ENCODE data around the gene FST.

Gene FST

GRCh38 chr5:53472720-53473510 lies 7.5 kb upstream of the FST start:
- no peak overlapping the region for H3K27ac ChIP-seq
- DNase-seq (ENCODE audit: low read depth, low spot score), result no peak

- no peak for DNase-seq (ENCODE audit: low read depth, low spot score)
- no peak overlapping the region for H3K27ac ChIP-seq
Observed at GRCh38 chr5:53473633-53474032, 6.8 kb upstream of the FST start.

GRCh38 chr5:53475320-53475719 lies 5.1 kb upstream of the FST start:
- DNase-seq (ENCODE audit: low read depth, low spot score), result no peak
- H3K27ac ChIP-seq, result no peak overlapping the region

GRCh38 chr5:53476019-53476418 lies 4.4 kb upstream of the FST start:
- H3K27ac ChIP-seq, result no peak overlapping the region
- DNase-seq (ENCODE audit: low read depth, low spot score), result no peak

DNA sequence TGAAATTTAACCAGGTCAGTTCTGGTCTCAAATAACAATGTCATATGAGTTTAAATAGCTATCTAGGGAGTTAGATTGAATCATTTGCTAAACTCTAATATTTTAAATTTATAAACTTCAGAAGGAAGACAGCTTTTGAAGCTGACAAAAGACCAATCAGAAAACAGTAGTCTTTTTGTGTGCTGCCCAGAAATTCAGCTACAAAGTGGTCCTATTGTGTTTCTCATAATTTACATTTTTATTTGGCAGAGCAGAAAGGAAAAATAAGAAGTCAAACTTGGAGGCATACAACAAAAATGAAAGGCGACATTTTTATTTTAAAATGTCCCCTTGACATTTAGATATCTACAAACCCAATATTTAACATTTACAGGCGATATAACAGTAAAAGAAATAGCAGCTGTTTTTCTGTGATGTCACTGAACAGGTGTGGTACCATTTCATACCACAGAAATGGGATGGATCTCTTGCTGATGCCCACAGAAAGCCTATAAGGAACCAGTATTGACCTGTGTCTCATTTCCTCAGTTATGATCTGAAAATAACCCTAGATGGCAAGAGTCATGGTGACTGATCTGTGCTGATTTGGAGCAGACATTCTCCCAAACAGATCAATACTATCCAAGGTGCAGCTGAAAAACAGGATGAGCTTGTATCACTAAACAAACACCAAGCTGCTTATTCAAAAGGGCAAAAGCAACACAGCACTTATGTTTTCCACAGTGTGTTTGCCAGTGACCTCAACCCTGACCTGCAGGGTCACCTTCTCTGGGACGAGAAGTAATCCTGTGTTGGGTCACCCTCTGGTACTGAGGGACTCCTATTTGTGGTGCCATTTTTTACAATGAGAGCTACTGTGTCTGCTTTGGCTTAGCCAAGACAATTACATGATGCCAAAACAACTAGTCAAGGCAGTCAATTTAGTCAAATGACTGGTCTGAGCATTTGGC lies 3.6 kb upstream of the FST start:
- DNase-seq (ENCODE audit: low read depth, low spot score), result no peak

DNA sequence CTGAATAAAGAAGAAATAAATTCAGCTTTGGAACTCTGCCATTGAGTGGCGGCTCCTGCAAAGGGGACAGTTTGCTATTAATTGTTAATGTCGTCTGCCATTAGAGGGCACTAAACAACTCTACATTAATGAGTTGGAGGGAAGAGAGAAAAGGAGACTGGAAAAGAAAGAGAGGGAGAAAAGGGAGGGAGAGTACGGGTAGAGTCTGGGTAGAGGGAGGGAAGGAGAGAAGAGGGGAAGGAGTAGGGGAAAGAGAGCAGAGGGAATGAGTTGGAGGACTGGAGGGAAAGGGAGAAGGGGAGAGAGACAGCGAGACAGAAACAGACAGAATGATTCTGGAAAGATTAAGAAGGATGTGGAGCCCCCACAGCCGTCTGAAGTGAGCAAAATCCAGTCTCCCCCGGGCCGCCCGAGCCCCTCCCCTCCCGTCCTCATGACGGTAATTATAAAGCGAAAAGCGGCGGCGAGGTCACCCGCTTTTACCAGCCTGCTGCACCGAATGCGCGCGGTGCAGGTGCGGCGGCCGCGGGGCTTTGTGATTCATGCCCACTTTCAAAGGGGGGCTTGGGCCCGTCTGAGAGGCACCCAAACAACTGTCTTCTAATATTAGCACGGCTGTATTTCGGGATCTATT lies 1.9 kb upstream of the FST start:
- H3K27ac ChIP-seq, result peak overlapping the region; percentile 96
- DNase-seq (ENCODE audit: low read depth, low spot score), result no peak

More for the DNA sequence above, 3.6 kb upstream of the FST start:
- no peak overlapping the region for H3K27ac ChIP-seq

- peak overlapping the region; percentile 96 for H3K27ac ChIP-seq
Observed at GRCh38 chr5:53479045-53479589, 1.3 kb upstream of the FST start.

DNA sequence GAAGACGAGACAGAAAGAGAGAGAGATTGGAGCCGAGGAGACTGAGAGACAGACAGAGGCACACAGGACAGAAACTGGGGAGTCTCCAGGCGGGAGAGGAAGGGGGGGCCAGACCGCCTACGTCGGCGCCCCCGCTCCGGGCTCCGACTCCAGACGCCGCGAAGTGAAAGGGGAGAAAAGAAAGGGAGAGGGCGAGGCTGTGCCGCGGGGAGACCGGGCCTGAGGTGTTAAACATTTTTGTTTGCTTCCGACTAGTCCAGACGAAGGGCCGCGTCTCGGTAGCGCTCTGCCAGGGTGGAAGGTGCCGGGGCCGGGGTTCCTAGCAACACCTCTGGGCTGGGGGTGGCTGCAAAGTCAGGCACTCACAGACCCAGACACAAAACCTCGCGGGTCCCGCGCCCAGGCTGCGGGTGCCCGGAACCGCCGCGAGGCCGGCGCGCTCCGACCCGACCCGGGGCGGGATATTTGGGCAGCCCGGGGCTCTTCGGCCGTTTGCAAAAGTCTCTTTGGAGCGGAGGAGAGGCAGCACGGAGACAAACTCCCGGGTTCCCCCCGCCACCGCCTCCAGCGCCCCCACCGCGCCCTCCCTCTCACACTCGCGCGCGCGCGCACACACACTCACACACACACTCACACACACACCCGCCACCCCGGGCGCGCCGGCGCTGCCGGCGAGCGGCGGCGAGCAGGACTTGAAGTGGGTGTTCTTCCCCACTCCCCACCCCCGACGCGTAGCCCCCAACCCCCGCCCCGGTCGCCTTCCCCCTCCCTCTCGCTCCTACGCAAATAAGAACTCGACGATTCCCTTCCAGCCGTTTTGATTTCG lies 626 bp upstream of the FST start:
- H3K27ac ChIP-seq, result peak overlapping the region; percentile 96
- DNase-seq (ENCODE audit: low read depth, low spot score), result no peak

More at GRCh38 chr5:53479045-53479589, 1.3 kb upstream of the FST start:
- DNase-seq (ENCODE audit: low read depth, low spot score), result no peak

DNA sequence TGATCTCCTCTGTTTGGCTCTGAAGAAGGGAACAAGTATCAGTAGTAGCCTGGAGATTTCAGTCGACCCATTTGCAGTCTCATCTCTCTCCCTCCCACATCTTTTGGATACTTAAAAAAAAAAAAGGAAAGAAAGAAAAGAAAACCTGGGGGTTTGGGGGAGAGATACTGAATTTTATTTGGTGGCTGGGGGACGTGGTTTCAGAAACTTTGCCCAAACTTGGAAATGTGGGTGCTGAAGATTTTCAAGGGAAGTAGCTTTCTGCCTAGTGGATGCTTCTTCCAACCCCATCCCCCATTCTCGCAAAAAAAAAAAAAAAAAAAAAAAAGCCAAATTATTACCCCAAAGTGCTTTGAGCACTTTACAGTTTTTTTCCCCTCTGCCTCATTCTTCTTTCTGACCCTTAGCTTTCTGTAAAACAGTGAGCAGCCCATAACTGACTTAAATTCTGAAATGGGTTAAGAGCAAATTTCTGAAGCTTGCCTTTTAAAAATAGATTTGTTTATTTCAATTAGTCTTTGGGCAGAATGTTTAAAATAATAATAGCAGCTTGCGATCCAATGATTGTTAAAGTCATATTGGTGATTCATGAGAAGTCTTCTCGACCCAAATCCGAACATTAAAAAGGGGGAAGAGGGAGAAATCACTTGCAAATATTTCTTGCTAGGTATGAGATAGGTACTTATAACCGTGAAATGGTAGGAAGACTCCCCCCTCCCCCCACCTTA lies 894 bp downstream of the FST start:
- peak overlapping the region; percentile 96 for H3K27ac ChIP-seq
- no peak for DNase-seq (ENCODE audit: low read depth, low spot score)

- DNase-seq (ENCODE audit: low read depth, low spot score), result no peak
- H3K27ac ChIP-seq, result peak overlapping the region; percentile 96
Observed at GRCh38 chr5:53481887-53482716, 1.7 kb downstream of the FST start.

DNA sequence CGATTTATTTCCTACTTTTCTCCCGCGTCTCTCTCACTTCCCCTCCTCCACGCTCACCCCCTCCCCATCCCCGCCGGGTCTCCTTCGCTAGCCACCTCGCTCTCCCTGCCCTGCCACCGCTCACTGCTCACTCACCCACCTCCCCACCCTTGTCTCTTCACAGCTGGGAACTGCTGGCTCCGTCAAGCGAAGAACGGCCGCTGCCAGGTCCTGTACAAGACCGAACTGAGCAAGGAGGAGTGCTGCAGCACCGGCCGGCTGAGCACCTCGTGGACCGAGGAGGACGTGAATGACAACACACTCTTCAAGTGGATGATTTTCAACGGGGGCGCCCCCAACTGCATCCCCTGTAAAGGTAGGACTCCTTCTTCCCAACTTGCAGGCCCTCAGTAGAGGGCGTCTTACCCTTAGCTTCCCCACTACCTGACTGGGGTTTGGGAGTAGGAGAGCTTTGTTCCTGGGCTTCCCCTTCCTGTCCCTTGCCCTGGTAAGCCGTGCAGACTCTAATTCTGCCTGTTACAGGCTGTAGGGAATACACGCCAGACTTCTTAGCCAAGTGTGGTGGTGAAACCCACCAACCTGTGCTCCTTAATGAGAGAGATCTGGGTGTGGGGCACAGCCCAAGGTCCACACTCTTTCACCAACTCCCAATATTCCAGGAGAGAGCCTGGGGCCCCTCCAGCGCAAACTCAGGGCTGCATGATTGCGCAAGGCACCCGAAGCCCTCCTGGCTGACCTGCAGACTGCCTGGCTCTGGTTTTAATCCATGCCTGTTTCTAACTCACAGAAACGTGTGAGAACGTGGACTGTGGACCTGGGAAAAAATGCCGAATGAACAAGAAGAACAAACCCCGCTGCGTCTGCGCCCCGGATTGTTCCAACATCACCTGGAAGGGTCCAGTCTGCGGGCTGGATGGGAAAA lies 2.5 kb downstream of the FST start:
- H3K27ac ChIP-seq, result peak overlapping the region; percentile 96
- no peak for DNase-seq (ENCODE audit: low read depth, low spot score)

GRCh38 chr5:53487436-53487835 lies 7.0 kb downstream of the FST start:
- DNase-seq (ENCODE audit: low read depth, low spot score), result no peak
- peak overlapping the region; percentile 96 for H3K27ac ChIP-seq

DNA sequence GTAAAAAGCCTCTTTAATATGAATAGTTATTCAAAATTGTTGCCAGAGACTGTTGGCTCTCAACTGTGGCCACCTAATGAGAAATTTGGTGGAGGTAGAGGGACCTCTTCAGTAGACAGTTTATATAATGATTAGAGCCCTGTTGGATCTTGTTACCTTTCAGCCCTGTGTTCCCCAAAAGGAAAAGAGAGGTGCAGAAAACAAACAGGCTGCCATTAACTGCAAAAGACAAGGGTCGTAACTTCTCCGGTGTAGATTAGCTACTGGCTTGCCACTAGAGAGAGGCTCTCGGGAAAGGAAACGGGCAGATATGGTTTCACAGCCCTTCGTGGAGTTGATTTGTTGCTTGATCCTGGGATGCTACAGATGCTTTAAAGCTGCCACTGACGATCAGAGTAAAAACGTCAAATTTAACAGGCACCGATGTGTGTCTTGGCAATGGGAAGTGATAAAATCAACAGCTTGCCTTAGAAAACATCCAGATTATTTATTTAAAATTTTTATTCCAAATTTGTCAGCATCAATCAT lies 7.8 kb downstream of the FST start:
- DNase-seq (ENCODE audit: low read depth, low spot score), result no peak

GRCh38 chr5:53490747-53491146 lies 10.3 kb downstream of the FST start:
- no peak for DNase-seq (ENCODE audit: low read depth, low spot score)
- peak overlapping the region; percentile 49 for H3K27ac ChIP-seq

More for the DNA sequence above, 7.8 kb downstream of the FST start:
- H3K27ac ChIP-seq, result peak overlapping the region; percentile 96

DNA sequence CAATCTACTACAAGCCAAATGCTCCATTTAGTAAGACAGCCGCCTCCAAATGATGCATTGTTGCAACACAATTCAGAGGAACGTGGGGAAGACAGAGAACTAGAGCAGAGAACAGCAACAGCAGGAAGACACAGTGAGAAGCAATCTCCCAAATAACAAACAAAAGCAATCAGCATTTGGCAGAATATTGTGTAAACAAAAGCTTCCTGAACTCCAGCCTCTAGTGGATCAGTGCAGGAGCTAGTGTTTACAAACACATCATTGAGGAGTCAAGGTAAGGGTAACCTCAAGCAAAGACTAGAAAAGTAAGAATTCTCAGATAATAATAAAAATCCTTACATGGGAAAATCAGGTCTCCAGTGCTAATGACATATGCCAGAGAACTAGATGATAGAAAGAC lies 20.6 kb downstream of the FST start:
- H3K27ac ChIP-seq, result no peak overlapping the region
- no peak for DNase-seq (ENCODE audit: low read depth, low spot score)

- no peak overlapping the region for H3K27ac ChIP-seq
- DNase-seq (ENCODE audit: low read depth, low spot score), result no peak
Observed at GRCh38 chr5:53503562-53504218, 23.3 kb downstream of the FST start.
